ENCODE data around the gene GTF2IRD1.

Gene GTF2IRD1

GRCh38 chr7:74567318-74567668 is 113.6 kb downstream of the GTF2IRD1 start:
- DNase-seq (ENCODE audit: low read depth): no peak

GRCh38 chr7:74568658-74569057 is 115.0 kb downstream of the GTF2IRD1 start:
- no peak for DNase-seq (ENCODE audit: low read depth)

GRCh38 chr7:74569501-74570075 is 115.9 kb downstream of the GTF2IRD1 start:
- DNase-seq (ENCODE audit: low read depth): no peak

- DNase-seq (ENCODE audit: low read depth): no peak
Observed at GRCh38 chr7:74570533-74571156, 116.9 kb downstream of the GTF2IRD1 start.

- no peak for DNase-seq (ENCODE audit: low read depth)
Observed at GRCh38 chr7:74572301-74572979, 118.7 kb downstream of the GTF2IRD1 start.

- no peak for DNase-seq (ENCODE audit: low read depth)
Observed at GRCh38 chr7:74573512-74573911, 119.8 kb downstream of the GTF2IRD1 start.

- DNase-seq (ENCODE audit: low read depth): no peak
Observed at GRCh38 chr7:74575083-74575784, 121.5 kb downstream of the GTF2IRD1 start.

GRCh38 chr7:74575811-74576210 is 122.1 kb downstream of the GTF2IRD1 start:
- DNase-seq (ENCODE audit: low read depth): no peak

GRCh38 chr7:74579800-74580685 is 126.3 kb downstream of the GTF2IRD1 start:
- no peak for DNase-seq (ENCODE audit: low read depth)

- no peak for DNase-seq (ENCODE audit: low read depth)
Observed at GRCh38 chr7:74581916-74582440, 128.3 kb downstream of the GTF2IRD1 start.

- no peak for DNase-seq (ENCODE audit: low read depth)
Observed at GRCh38 chr7:74582447-74583039, 128.8 kb downstream of the GTF2IRD1 start.

GRCh38 chr7:74583630-74584029 is 129.9 kb downstream of the GTF2IRD1 start:
- no peak for DNase-seq (ENCODE audit: low read depth)

GRCh38 chr7:74584160-74584954 is 130.7 kb downstream of the GTF2IRD1 start:
- no peak for DNase-seq (ENCODE audit: low read depth)

- DNase-seq (ENCODE audit: low read depth): no peak
Observed at GRCh38 chr7:74585844-74586243, 132.1 kb downstream of the GTF2IRD1 start.

- DNase-seq (ENCODE audit: low read depth): no peak
Observed at GRCh38 chr7:74586258-74587175, 132.8 kb downstream of the GTF2IRD1 start.

GRCh38 chr7:74587435-74588126 is 133.9 kb downstream of the GTF2IRD1 start:
- DNase-seq (ENCODE audit: low read depth): no peak

- no peak for DNase-seq (ENCODE audit: low read depth)
Observed at GRCh38 chr7:74590813-74591212, 137.1 kb downstream of the GTF2IRD1 start.

- DNase-seq (ENCODE audit: low read depth): no peak
Observed at GRCh38 chr7:74598558-74598957, 144.9 kb downstream of the GTF2IRD1 start.

GRCh38 chr7:74599244-74599643 is 145.5 kb downstream of the GTF2IRD1 start:
- no peak for DNase-seq (ENCODE audit: low read depth)
